H1 (cell line): Measurements from ENCODE around the gene KIDINS220. TPM values are rescaled to one million over a fixed set of nuclear protein-coding genes. Genes with fewer than 3 reads are reported as not detected.

Experiments
- BACH1 ChIP-seq: IDR thresholded peaks from 2 replicates; pipeline ENCODE4 v1.6.1; 2012; ENCODE audit warnings: low read length, improper control_type of control experiment
- BCL11A ChIP-seq, 2 experiments: IDR thresholded peaks; one replicate each; pipeline ENCODE4 v1.6.1; 2011; ENCODE audit warnings: low read depth in 2 of 2, low read length in 2 of 2, mild to moderate bottlenecking in 2 of 2
- CHD7 ChIP-seq: fragments of 300-600 bp; sonication (generic); IDR thresholded peaks from 2 replicates; pipeline ENCODE4 v1.7.1; 2012; ENCODE audit warnings: low read length, moderate library complexity, mild to moderate bottlenecking, inconsistent platforms; ENCODE audit not compliant: insufficient replicate concordance
- EZH2 ChIP-seq: fragments of 200-600 bp; sonication (generic); IDR thresholded peaks from 2 replicates; pipeline ENCODE4 v1.7.1; 2012; ENCODE audit warnings: low read depth, mild to moderate bottlenecking, moderate library complexity, low read length, inconsistent platforms; ENCODE audit not compliant: severe bottlenecking
- FOSL1 ChIP-seq: IDR thresholded peaks from 2 replicates; pipeline ENCODE4 v1.6.1; 2011; ENCODE audit warnings: mild to moderate bottlenecking, low read depth, low read length, moderate library complexity; ENCODE audit not compliant: insufficient read depth
- GABPA ChIP-seq: IDR thresholded peaks from 2 replicates; pipeline ENCODE4 v1.6.1; 2011; ENCODE audit warnings: mild to moderate bottlenecking, low read length, moderate library complexity, borderline replicate concordance; ENCODE audit not compliant: insufficient read depth
- POLR2AphosphoS5 ChIP-seq: IDR thresholded peaks from 2 replicates; pipeline ENCODE4 v1.6.1; 2011; ENCODE audit warnings: low read depth, low read length
- RFX5 ChIP-seq: IDR thresholded peaks from 2 replicates; pipeline ENCODE4 v1.6.1; 2011; ENCODE audit warnings: low read depth, low read length, improper control_type of control experiment, borderline replicate concordance
- SP1 ChIP-seq: IDR thresholded peaks from 2 replicates; pipeline ENCODE4 v1.6.1; 2011; ENCODE audit warnings: low read depth, low read length
- polyA plus RNA-seq, 7 experiments: library from polyadenylated mRNA; depleted of rRNA in 3 of 7; stranded (reverse) in 5 of 7; unstranded in 2 of 7; fragments of >200 nt in 5 of 7; fragments of 200-250 nt in 2 of 7; gene quantifications; 1 replicate in 5 of 7; 2 replicates in 1 of 7; 4 replicates in 1 of 7; pipeline versions ENCODE4 v1.2.1 to v1.2.3, GENCODE V29; 2011 to 2013; ENCODE audit warnings: missing spikeins in 2 of 7, mixed read lengths in 2 of 7
- total RNA-seq: library from RNA; stranded (reverse); fragmentation: NEBNext Ultra II Directional; extraction: Animal tissue kit (Norgen Biotek cat#: 25700); gene quantifications from 2 replicates; pipeline ENCODE4 v1.2.1, GENCODE V29; 2021
- TF ChIP-seq, protein P1 (sequence below): IDR thresholded peaks from 2 replicates; pipeline ENCODE4 v1.6.1; 2012; ENCODE audit warnings: low read length, inconsistent platforms

Gene KIDINS220
- total and polyA plus RNA-seq, 2 of the 8 experiments (the other 6 are each of a cell fraction or from before 2014, with no cell fraction given), result 21.2 to 27.1 TPM

DNA sequence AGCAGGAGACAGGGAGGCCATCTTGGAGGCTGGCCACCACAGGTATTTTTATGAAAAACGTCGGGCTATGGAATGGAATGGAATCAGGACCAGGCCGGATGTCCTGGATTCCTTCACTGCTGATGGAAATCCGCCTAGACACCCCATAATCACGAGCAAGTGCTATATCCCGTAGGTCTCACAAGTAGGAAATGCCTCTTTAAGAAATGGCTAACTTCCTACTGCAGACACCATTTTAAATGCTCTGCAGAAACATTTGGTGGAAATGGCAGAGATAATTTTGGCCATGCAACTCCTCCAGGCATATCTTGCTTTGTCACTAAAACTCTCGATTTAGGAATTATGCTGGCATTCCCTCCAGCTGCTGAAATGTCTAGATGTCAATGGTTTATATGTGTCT lies 137.6 kb downstream of the KIDINS220 start (continued):
- TF ChIP-seq CHD7 (no peak), GABPA (no peak), POLR2AphosphoS5 (no peak), EZH2 (no peak), BACH1 (no peak), RFX5 (no peak), BCL11A (IDR thresholded peaks at IDR 0.05; ENCODE audit: low read depth in 2 of 2, low read length in 2 of 2) (no peak), SP1 (no peak), FOSL1 (no peak)
- TF ChIP-seq, protein P1, sequence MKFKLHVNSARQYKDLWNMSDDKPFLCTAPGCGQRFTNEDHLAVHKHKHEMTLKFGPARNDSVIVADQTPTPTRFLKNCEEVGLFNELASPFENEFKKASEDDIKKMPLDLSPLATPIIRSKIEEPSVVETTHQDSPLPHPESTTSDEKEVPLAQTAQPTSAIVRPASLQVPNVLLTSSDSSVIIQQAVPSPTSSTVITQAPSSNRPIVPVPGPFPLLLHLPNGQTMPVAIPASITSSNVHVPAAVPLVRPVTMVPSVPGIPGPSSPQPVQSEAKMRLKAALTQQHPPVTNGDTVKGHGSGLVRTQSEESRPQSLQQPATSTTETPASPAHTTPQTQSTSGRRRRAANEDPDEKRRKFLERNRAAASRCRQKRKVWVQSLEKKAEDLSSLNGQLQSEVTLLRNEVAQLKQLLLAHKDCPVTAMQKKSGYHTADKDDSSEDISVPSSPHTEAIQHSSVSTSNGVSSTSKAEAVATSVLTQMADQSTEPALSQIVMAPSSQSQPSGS, result no peak
